RWPE2 (cell line): Measurements from ENCODE around the gene PRMT7.

Experiments used
- ATAC-seq: fragments of 200-7000 bp; cut with Tn5 transposase; 3 replicates; pipeline ENCODE4 v1.9.1; 2021; ENCODE audit warnings: low read depth
- DNase-seq: peaks from one replicate; pipeline ENCODE4 v3.0.0-alpha.2; 2020; ENCODE audit warnings: low spot score
- H3K27ac ChIP-seq: fragments of 450-650 bp; 2 replicates; pipeline ENCODE4 v1.5.1; 2017; ENCODE audit warnings: mild to moderate bottlenecking; ENCODE audit not compliant: poor library complexity, severe bottlenecking
- H3K27me3 ChIP-seq: fragments of 250-450 bp; sonication (Bioruptor Pico); 2 replicates; pipeline ENCODE4 v1.5.1; 2021; ENCODE audit warnings: mild to moderate bottlenecking, moderate library complexity; ENCODE audit not compliant: insufficient read depth, poor library complexity, severe bottlenecking
- H3K36me3 ChIP-seq: fragments of 250-450 bp; sonication (Bioruptor Pico); 2 replicates; pipeline ENCODE4 v1.5.1; 2020; ENCODE audit warnings: low read depth, mild to moderate bottlenecking, moderate library complexity
- H3K4me1 ChIP-seq: fragments of 250-450 bp; sonication (Bioruptor Pico); 2 replicates; pipeline ENCODE4 v1.5.1; 2021; ENCODE audit warnings: mild to moderate bottlenecking, moderate library complexity; ENCODE audit not compliant: insufficient read depth, poor library complexity, severe bottlenecking
- H3K4me3 ChIP-seq: fragments of 250-450 bp; sonication (Bioruptor Pico); 2 replicates; pipeline ENCODE4 v1.5.1; 2021; ENCODE audit warnings: mild to moderate bottlenecking, moderate library complexity; ENCODE audit not compliant: severe bottlenecking
- H3K9me3 ChIP-seq: fragments of 250-450 bp; sonication (Bioruptor Pico); 2 replicates; pipeline ENCODE4 v1.5.1; 2021; ENCODE audit warnings: mild to moderate bottlenecking, moderate library complexity; ENCODE audit not compliant: severe bottlenecking
- TF ChIP-seq, protein P1 (sequence below): fragments of 450-650 bp; IDR thresholded peaks from one replicate; pipeline ENCODE4 v1.5.1; 2017; ENCODE audit warnings: mild to moderate bottlenecking, moderate library complexity; ENCODE audit not compliant: poor library complexity, severe bottlenecking

Gene PRMT7

DNA sequence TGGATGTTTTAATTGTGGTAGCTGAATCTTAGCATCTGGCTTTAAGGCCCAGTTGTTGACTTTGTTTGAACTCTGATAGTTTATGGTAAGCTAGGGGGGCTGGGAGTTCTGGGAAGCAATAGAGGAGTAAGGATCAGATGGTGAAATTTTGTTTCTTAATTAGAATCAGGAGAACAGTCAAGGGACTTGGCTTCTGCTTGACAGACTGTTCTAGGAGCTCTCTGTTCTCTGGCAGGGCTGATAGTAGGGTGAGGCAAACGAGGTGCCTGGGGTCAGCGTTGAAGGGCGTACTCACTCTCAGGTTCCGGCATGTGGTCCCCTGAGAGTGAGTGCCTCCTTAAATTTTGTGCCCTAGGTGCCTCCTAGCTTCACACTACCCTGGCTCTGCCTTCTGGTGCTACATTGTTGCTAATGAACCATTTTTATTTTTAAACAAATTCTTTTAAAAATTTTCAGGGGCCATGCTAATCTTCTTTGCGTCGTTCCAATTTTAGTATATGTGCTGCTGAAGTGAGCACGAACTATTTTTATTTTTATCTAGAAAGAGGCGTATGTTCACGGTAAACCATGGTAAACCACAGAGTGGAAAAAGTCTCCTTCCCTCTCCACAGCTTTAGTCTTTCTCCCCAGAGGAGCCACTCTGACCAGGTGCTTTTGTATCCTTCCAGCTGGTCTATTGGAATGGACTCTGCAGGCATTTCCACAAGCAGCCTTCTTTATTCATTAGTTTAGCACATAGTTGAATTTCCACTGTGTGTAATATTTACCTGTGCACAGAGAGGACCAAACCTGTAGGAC lies 26.8 kb upstream of the PRMT7 start:
- Histone ChIP-seq H3K9me3 (no peaks in the 10 kb centered on the region), H3K27me3 (no peaks in the 10 kb centered on the region), H3K4me1 (no peaks in the 10 kb centered on the region), H3K36me3 (peaks cover 42% of the 10 kb centered on the region), H3K27ac (no peak overlapping the region), H3K4me3 (no peak overlapping the region)
- DNase-seq = no peak
- ATAC-seq = no peak
- TF ChIP-seq, protein P1, sequence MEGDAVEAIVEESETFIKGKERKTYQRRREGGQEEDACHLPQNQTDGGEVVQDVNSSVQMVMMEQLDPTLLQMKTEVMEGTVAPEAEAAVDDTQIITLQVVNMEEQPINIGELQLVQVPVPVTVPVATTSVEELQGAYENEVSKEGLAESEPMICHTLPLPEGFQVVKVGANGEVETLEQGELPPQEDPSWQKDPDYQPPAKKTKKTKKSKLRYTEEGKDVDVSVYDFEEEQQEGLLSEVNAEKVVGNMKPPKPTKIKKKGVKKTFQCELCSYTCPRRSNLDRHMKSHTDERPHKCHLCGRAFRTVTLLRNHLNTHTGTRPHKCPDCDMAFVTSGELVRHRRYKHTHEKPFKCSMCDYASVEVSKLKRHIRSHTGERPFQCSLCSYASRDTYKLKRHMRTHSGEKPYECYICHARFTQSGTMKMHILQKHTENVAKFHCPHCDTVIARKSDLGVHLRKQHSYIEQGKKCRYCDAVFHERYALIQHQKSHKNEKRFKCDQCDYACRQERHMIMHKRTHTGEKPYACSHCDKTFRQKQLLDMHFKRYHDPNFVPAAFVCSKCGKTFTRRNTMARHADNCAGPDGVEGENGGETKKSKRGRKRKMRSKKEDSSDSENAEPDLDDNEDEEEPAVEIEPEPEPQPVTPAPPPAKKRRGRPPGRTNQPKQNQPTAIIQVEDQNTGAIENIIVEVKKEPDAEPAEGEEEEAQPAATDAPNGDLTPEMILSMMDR = no peak

DNA sequence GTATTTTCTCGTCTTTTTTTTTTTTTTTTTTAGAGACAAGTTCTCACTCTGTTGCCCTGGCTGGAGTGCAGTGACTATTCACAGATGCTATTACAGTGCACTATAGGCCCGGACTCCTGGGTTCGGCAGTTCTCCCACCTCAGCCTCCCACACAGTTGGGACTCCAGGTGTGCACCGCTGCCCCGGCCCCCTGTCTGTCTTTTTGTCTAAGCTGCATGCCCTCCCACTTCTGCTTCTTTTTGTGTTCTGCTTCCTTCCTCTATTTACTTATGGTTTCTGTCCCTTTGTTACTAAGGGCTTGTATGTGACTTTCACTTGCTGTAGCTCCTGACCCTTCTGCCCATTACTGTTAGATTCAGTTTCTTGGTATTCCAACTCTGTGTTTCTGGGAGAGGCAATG lies 26.0 kb upstream of the PRMT7 start:
- no peak overlapping the region for H3K27ac ChIP-seq
- no peaks in the 10 kb centered on the region for H3K9me3 ChIP-seq
- H3K36me3 ChIP-seq = peaks cover 41% of the 10 kb centered on the region
- TF ChIP-seq, protein P1 = no peak
- H3K4me3 ChIP-seq = no peak overlapping the region
- no peak for ATAC-seq
- H3K27me3 ChIP-seq = no peaks in the 10 kb centered on the region
- no peaks in the 10 kb centered on the region for H3K4me1 ChIP-seq
- DNase-seq = no peak

DNA sequence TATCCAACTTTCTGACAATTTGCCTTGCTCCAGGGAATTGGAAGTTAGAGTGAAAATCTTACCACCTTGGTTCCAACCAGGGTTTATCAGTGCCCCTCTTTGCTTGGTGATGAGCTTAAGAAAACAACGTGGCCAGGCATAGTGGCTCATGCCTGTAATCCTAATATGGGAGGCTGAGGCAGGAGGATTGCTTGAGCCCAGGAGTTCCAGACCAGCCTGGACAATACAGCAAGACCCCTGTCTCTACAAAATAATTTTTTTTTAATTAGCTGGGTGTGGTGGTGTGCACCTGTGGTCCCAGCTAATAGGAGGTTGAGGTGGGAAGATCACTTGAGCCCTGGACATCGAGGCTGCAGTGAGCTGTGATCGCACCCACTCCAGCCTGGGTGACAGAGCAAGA lies 25.1 kb upstream of the PRMT7 start:
- TF ChIP-seq, protein P1 = no peak
- no peak for DNase-seq
- ATAC-seq = no peak
- no peak overlapping the region for H3K4me3 ChIP-seq
- H3K27ac ChIP-seq = no peak overlapping the region
- H3K4me1 ChIP-seq = no peaks in the 10 kb centered on the region
- H3K27me3 ChIP-seq = no peaks in the 10 kb centered on the region
- no peaks in the 10 kb centered on the region for H3K9me3 ChIP-seq
- H3K36me3 ChIP-seq = peaks cover 46% of the 10 kb centered on the region

DNA sequence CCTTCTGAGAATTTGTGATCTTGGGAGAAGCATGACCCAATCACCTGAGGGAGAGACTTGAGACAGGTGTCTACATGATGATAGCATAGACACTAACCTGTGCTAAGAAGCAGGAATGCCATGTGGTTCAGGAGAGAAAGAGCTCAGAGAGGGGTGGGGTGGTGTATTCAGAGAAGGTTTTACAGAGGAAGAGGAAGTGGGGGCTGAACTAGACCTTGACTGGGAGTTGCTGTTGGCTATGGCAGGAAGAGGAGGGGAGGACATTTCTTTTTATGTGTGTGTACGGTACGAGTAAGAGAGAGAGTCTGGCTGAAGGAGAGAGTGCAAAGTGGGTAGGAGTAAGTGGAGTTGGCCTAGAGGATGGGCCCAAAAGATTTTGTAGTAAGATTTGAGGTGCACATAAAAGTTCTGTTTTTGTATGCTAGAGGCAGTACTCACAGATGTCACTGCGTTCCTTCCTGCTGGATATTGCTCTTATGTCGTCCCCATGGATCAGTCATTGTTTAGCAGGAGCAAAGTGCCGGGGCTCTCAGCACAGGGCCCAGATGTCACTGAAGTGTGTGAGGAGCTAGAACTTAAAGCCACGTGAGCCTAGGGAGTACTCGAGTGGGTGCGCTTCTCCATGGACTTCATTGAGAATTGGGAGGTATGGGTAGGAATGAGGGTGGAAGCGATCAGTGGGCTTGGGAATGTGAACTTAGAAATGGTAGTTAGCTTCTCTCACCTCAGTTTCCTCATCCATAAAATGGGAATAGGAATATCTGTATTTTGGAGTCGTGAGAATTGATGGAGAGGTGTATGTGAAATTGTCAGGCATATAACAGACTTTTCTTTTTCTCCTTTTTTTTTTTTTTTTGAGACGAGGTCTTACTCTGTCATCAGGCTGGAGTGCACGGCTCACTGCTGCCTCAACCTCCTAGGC lies 24.4 kb upstream of the PRMT7 start:
- DNase-seq = no peak
- no peak for ATAC-seq
- Histone ChIP-seq H3K36me3 (peaks cover 52% of the 10 kb centered on the region), H3K4me1 (no peaks in the 10 kb centered on the region), H3K27ac (no peak overlapping the region), H3K9me3 (no peaks in the 10 kb centered on the region), H3K4me3 (no peak overlapping the region), H3K27me3 (no peaks in the 10 kb centered on the region)
- TF ChIP-seq, protein P1 = no peak
